ENCODE results near the gene TAF12.
"Not testable (repeated sequence)": the region's sequence is repeated elsewhere in the genome, so short reads cannot be mapped to it uniquely, and the experiment has no call there.

The TAF12 gene, protein sequence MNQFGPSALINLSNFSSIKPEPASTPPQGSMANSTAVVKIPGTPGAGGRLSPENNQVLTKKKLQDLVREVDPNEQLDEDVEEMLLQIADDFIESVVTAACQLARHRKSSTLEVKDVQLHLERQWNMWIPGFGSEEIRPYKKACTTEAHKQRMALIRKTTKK
- long read RNA-seq, transcript TAF12-202 (6 exons, 1,334 nt): major isoform, 57 of 63 reads
- long read RNA-seq, partial matches to known transcripts: 1 of 63 reads
- long read RNA-seq, other reads (novel, unspliced or antisense): 5 of 63 reads

DNA sequence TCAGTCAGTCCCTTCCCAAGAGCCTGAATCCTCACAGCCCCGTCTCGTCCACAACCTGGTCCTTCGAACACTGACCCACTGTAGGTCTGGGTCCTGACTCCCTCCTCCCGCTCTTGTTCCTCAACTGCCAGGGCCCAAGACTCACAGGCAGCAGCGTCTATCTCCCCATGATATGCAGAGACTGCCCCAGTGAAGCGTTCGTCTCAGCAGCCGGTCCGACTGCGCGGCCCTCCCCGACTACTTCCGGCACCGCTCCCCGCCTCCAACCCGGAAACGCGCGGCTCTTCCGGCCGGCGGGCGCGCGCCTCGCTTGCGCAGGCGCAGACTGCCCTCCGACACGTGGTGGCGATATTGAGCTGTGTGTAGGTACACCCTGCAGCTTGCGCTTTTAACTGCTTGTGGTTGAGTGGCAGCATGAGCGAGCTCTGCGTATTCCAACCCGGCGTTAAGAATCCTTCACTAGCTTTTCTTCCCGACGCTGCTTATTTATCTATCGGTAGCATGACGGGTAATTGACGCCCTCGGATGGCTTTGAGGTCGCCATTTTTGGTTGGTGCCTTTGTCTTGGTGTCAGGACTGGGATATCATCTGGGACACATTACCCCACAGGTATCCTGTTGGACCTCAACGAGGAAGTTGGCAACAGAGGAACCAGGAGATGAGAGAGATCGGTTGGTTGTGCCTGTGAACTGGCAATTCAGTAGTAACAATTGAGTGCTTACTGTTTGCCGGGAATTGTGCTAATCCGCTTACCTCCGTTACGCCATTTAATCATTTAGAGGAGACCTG, at the start of gene TAF12:
Gene TAF12 (minus strand): TSS at position 221 of the 789 bp plus-strand sequence. CDS start 20,986 bp downstream, outside the sequence.
- peak; percentile 94 to 98 for DNase-seq (ENCODE audit: low read depth in 1 of 2, low spot score in 1 of 2)
- peak within 1 kb of the TSS; percentile 83 for H3K27ac ChIP-seq (replicated peaks)
- H3K4me3 ChIP-seq (replicated peaks; ENCODE audit: insufficient read depth, low read length): peak within 1 kb of the TSS; percentile 78
- H3K27me3 ChIP-seq (ENCODE audit: insufficient read depth, poor library complexity, severe bottlenecking): no peaks in the 10 kb centered on the region
- TF ChIP-seq SPI1 (IDR thresholded peaks at IDR 0.05; ENCODE audit: borderline replicate concordance, low read depth) (peak; percentile 1; the same call in 1 of the 2 replicates), CTCF (IDR thresholded peaks at IDR 0.05; ENCODE audit: insufficient read depth, low read length) (peak; percentile 26), POLR2AphosphoS5 (IDR thresholded peaks at IDR 0.05; ENCODE audit: low read depth) (peak; percentile 95), GABPA (IDR thresholded peaks at IDR 0.05; ENCODE audit: low read depth) (peak; percentile 96)
- TF ChIP-seq, protein P1, sequence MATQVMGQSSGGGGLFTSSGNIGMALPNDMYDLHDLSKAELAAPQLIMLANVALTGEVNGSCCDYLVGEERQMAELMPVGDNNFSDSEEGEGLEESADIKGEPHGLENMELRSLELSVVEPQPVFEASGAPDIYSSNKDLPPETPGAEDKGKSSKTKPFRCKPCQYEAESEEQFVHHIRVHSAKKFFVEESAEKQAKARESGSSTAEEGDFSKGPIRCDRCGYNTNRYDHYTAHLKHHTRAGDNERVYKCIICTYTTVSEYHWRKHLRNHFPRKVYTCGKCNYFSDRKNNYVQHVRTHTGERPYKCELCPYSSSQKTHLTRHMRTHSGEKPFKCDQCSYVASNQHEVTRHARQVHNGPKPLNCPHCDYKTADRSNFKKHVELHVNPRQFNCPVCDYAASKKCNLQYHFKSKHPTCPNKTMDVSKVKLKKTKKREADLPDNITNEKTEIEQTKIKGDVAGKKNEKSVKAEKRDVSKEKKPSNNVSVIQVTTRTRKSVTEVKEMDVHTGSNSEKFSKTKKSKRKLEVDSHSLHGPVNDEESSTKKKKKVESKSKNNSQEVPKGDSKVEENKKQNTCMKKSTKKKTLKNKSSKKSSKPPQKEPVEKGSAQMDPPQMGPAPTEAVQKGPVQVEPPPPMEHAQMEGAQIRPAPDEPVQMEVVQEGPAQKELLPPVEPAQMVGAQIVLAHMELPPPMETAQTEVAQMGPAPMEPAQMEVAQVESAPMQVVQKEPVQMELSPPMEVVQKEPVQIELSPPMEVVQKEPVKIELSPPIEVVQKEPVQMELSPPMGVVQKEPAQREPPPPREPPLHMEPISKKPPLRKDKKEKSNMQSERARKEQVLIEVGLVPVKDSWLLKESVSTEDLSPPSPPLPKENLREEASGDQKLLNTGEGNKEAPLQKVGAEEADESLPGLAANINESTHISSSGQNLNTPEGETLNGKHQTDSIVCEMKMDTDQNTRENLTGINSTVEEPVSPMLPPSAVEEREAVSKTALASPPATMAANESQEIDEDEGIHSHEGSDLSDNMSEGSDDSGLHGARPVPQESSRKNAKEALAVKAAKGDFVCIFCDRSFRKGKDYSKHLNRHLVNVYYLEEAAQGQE (IDR thresholded peaks at IDR 0.05; ENCODE audit: insufficient replicate concordance, low read depth): peak; percentile 52

- not testable (repeated sequence) for H3K27ac ChIP-seq (replicated peaks); DNase-seq (ENCODE audit: low read depth in 1 of 2, low spot score in 1 of 2); H3K27me3 ChIP-seq (ENCODE audit: insufficient read depth, poor library complexity, severe bottlenecking); H3K4me3 ChIP-seq (replicated peaks; ENCODE audit: insufficient read depth, low read length)
Measured at GRCh38 chr1:28691627-28692026, 48.8 kb upstream of the TAF12 start.

GRCh38 chr1:28684937-28685336, 42.1 kb upstream of the TAF12 start:
- no peak for TF ChIP-seq CTCF (IDR thresholded peaks at IDR 0.05; ENCODE audit: insufficient read depth, low read length)
- TF ChIP-seq, protein P1 (IDR thresholded peaks at IDR 0.05; ENCODE audit: insufficient replicate concordance, low read depth): no peak
- no peak for TF ChIP-seq GABPA (IDR thresholded peaks at IDR 0.05; ENCODE audit: low read depth)
- no peak for TF ChIP-seq POLR2AphosphoS5 (IDR thresholded peaks at IDR 0.05; ENCODE audit: low read depth)
- TF ChIP-seq SPI1 (IDR thresholded peaks at IDR 0.05; ENCODE audit: borderline replicate concordance, low read depth): no peak
- no peak for DNase-seq (ENCODE audit: low read depth in 1 of 2, low spot score in 1 of 2)

DNA sequence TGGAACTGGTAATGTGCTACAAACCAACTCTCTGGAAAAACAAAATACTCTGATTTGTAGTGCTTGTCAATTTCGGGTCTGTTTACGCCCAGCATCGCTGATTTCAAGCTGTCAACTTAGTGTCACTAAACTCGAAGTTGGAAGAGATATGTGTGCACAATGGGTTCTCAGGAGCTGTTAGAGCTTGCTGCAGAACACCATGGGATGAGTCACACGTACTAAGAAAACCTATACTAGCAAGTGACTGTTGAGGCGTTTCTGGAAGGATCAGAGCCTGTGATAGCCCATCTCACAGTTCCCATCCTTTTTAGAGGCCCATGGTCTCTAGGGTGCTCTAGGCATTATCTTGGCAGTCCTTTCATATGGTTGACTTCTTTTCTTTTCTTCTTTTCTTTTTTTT, 40.0 kb upstream of the TAF12 start:
- TF ChIP-seq GABPA (IDR thresholded peaks at IDR 0.05; ENCODE audit: low read depth): no peak
- TF ChIP-seq SPI1 (IDR thresholded peaks at IDR 0.05; ENCODE audit: borderline replicate concordance, low read depth): no peak
- no peak for TF ChIP-seq POLR2AphosphoS5 (IDR thresholded peaks at IDR 0.05; ENCODE audit: low read depth)
- TF ChIP-seq, protein P1 (IDR thresholded peaks at IDR 0.05; ENCODE audit: insufficient replicate concordance, low read depth): no peak
- no peak for TF ChIP-seq CTCF (IDR thresholded peaks at IDR 0.05; ENCODE audit: insufficient read depth, low read length)
- no peak for DNase-seq (ENCODE audit: low read depth in 1 of 2, low spot score in 1 of 2)
- H3K27ac ChIP-seq (replicated peaks): no peak overlapping the region
- H3K4me3 ChIP-seq (replicated peaks; ENCODE audit: insufficient read depth, low read length): no peak overlapping the region
- H3K27me3 ChIP-seq (ENCODE audit: insufficient read depth, poor library complexity, severe bottlenecking): no peaks in the 10 kb centered on the region

More at GRCh38 chr1:28684937-28685336, 42.1 kb upstream of the TAF12 start:
- Histone ChIP-seq H3K4me3 (replicated peaks; ENCODE audit: insufficient read depth, low read length) (no peak overlapping the region), H3K27ac (replicated peaks) (no peak overlapping the region), H3K27me3 (ENCODE audit: insufficient read depth, poor library complexity, severe bottlenecking) (no peaks in the 10 kb centered on the region)
